Fibroblast of lung (primary cell): ENCODE measurements around the gene UNC79. TPM values are rescaled to one million over a fixed set of nuclear protein-coding genes. Genes with fewer than 3 reads are reported as not detected.
"Not testable (repeated sequence)": the region's sequence is repeated elsewhere in the genome, so short reads cannot be mapped to it uniquely, and the experiment has no call there.

Source experiments
- DNase-seq, 2 donors: peaks; one replicate each; pipeline versions ENCODE4 v3.0.0 to v3.0.0-alpha.2; 2010; ENCODE audit warnings: low read depth in 2 of 2
- H2AFZ ChIP-seq: 2 replicates; pipeline ENCODE4 v1.5.1; 2012; ENCODE audit warnings: low read length, control low read depth, inconsistent platforms
- H3K27ac ChIP-seq: 2 replicates; pipeline ENCODE4 v1.5.1; 2011; ENCODE audit warnings: low read length, control low read depth; ENCODE audit not compliant: insufficient read depth
- H3K27me3 ChIP-seq: 2 replicates; pipeline ENCODE4 v1.5.1; 2011; ENCODE audit warnings: mild to moderate bottlenecking, low read length; ENCODE audit not compliant: control insufficient read depth, insufficient read depth
- H3K36me3 ChIP-seq: 2 replicates; pipeline ENCODE4 v1.5.1; 2011; ENCODE audit warnings: low read length; ENCODE audit not compliant: control insufficient read depth, insufficient read depth
- H3K4me1 ChIP-seq: 2 replicates; pipeline ENCODE4 v1.5.1; 2011; ENCODE audit warnings: low read length; ENCODE audit not compliant: control insufficient read depth, insufficient read depth; ENCODE audit errors: extremely low read depth
- H3K4me2 ChIP-seq: 2 replicates; pipeline ENCODE4 v1.5.1; 2011; ENCODE audit warnings: low read length, control low read depth; ENCODE audit not compliant: insufficient read depth; ENCODE audit errors: extremely low read depth
- H3K4me3 ChIP-seq, 4 experiments: fragments of 200-600 bp in 1 of 4; sonication (generic) in 1 of 4; replicated peaks in 1 of 4; 2 replicates each; pipeline ENCODE4 v1.5.1; 2011 to 2016; ENCODE audit warnings: low read length in 4 of 4, low read depth in 3 of 4, mild to moderate bottlenecking in 3 of 4, control low read depth in 2 of 4, inconsistent platforms in 1 of 4, mixed read lengths in 1 of 4; ENCODE audit not compliant: insufficient read depth in 1 of 4; ENCODE audit errors: control extremely low read depth in 1 of 4
- H3K79me2 ChIP-seq: 2 replicates; pipeline ENCODE4 v1.5.1; 2012; ENCODE audit warnings: mild to moderate bottlenecking, low read length, inconsistent platforms; ENCODE audit not compliant: control insufficient read depth, insufficient read depth
- H3K9ac ChIP-seq: 2 replicates; pipeline ENCODE4 v1.5.1; 2011; ENCODE audit warnings: mild to moderate bottlenecking, low read length, control low read depth; ENCODE audit not compliant: insufficient read depth
- H3K9me3 ChIP-seq: 2 replicates; pipeline ENCODE4 v1.5.1; 2012; ENCODE audit warnings: low read depth, low read length; ENCODE audit not compliant: control insufficient read depth, insufficient read depth
- H4K20me1 ChIP-seq: 2 replicates; pipeline ENCODE4 v1.5.1; 2011; ENCODE audit warnings: low read length; ENCODE audit not compliant: control insufficient read depth, insufficient read depth; ENCODE audit errors: extremely low read depth
- CTCF ChIP-seq, 2 donors: IDR thresholded peaks in 1 of 2; conservative IDR thresholded peaks in 1 of 2; 1 replicate in 1 of 2; 2 replicates in 1 of 2; pipeline ENCODE4 v1.5.1; 2011 to 2012; ENCODE audit warnings: low read length in 2 of 2, control low read depth in 1 of 2, inconsistent platforms in 1 of 2, low read depth in 1 of 2, mild to moderate bottlenecking in 1 of 2
- EZH2 ChIP-seq: IDR thresholded peaks from 2 replicates; pipeline ENCODE4 v1.5.1; 2012; ENCODE audit warnings: low read length, control low read depth, mild to moderate bottlenecking; ENCODE audit errors: missing control alignments
- polyA plus RNA-seq, 2 donors: library from polyadenylated mRNA; depleted of rRNA in 1 of 2; stranded (reverse) in 1 of 2; unstranded in 1 of 2; fragments of >200 nt; gene quantifications; 2 replicates each; pipeline ENCODE4 v1.2.1, GENCODE V29; 2011 to 2012; ENCODE audit warnings: missing spikeins in 1 of 2
- total RNA-seq: library from RNA; depleted of rRNA; stranded (reverse); fragments of >200 nt; gene quantifications from 2 replicates; pipeline ENCODE4 v1.2.1, GENCODE V29; 2014

The UNC79 gene
- total and polyA plus RNA-seq, 2 donors (not counting 1 experiment from before 2014, with no cell fraction given): 0.02 to 0.17 TPM

- H3K27me3 ChIP-seq: no peaks in the 10 kb centered on the region
- H4K20me1 ChIP-seq: no peaks in the 10 kb centered on the region
- H3K9ac ChIP-seq: no peak overlapping the region
- H3K27ac ChIP-seq: no peak overlapping the region
- H3K4me1 ChIP-seq: no peaks in the 10 kb centered on the region
- no peak for DNase-seq
- no peaks in the 10 kb centered on the region for H3K36me3 ChIP-seq
- no peak overlapping the region for H2AFZ ChIP-seq
- TF ChIP-seq EZH2 (no peak), CTCF (conservative IDR thresholded peaks at IDR 0.05 in 1 of 2, IDR thresholded peaks at IDR 0.05 in 1 of 2; ENCODE audit: low read depth in 1 of 2, low read length in 2 of 2) (no peak)
- H3K9me3 ChIP-seq: no peaks in the 10 kb centered on the region
- H3K4me3 ChIP-seq: no peak overlapping the region
- no peak overlapping the region for H3K4me2 ChIP-seq
- H3K79me2 ChIP-seq: no peaks in the 10 kb centered on the region
Measured at GRCh38 chr14:93402951-93403350, 27.8 kb upstream of the UNC79 start.

GRCh38 chr14:93410021-93410420, 20.7 kb upstream of the UNC79 start:
- DNase-seq: no peak
- no peak for TF ChIP-seq CTCF (conservative IDR thresholded peaks at IDR 0.05 in 1 of 2, IDR thresholded peaks at IDR 0.05 in 1 of 2; ENCODE audit: low read depth in 1 of 2, low read length in 2 of 2)
- TF ChIP-seq EZH2: no peak

GRCh38 chr14:93410893-93411292, 19.8 kb upstream of the UNC79 start:
- H3K4me1 ChIP-seq: no peaks in the 10 kb centered on the region
- no peak overlapping the region for H3K9ac ChIP-seq
- no peak overlapping the region for H3K4me2 ChIP-seq
- no peak overlapping the region for H3K27ac ChIP-seq
- TF ChIP-seq EZH2 (no peak), CTCF (conservative IDR thresholded peaks at IDR 0.05 in 1 of 2, IDR thresholded peaks at IDR 0.05 in 1 of 2; ENCODE audit: low read depth in 1 of 2, low read length in 2 of 2) (no peak)
- no peaks in the 10 kb centered on the region for H3K9me3 ChIP-seq
- H3K36me3 ChIP-seq: no peaks in the 10 kb centered on the region
- no peaks in the 10 kb centered on the region for H3K27me3 ChIP-seq
- no peaks in the 10 kb centered on the region for H3K79me2 ChIP-seq
- DNase-seq: no peak
- no peaks in the 10 kb centered on the region for H4K20me1 ChIP-seq
- H3K4me3 ChIP-seq: no peak overlapping the region
- no peak overlapping the region for H2AFZ ChIP-seq

More at GRCh38 chr14:93410021-93410420, 20.7 kb upstream of the UNC79 start:
- no peaks in the 10 kb centered on the region for H3K9me3 ChIP-seq
- no peak overlapping the region for H3K9ac ChIP-seq
- no peaks in the 10 kb centered on the region for H3K79me2 ChIP-seq
- no peaks in the 10 kb centered on the region for H3K4me1 ChIP-seq
- no peak overlapping the region for H3K4me2 ChIP-seq
- H3K4me3 ChIP-seq: no peak overlapping the region
- H4K20me1 ChIP-seq: no peaks in the 10 kb centered on the region
- H2AFZ ChIP-seq: no peak overlapping the region
- no peak overlapping the region for H3K27ac ChIP-seq
- no peaks in the 10 kb centered on the region for H3K27me3 ChIP-seq
- H3K36me3 ChIP-seq: no peaks in the 10 kb centered on the region

DNA sequence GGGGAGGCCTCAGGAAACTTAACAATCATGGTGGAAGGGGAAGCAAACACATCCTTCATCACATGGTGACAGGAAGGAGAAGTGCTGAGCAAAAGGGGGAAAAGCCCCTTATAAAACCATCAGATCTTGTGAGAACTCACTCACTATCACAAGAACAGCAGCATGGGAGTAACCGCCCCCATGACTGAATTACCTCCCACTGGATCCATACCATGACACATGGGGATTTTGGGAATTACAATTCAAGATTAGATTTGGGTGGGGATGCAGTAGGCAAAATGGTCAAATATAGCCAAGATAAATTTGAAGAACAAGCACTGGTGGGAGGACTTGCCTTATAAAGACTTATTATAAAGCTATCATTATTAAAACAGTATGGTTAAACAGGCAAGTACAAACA, 5.6 kb upstream of the UNC79 start:
- not testable (repeated sequence) for H3K79me2 ChIP-seq, H3K27me3 ChIP-seq, H4K20me1 ChIP-seq, H3K4me2 ChIP-seq, H2AFZ ChIP-seq, H3K9ac ChIP-seq, H3K36me3 ChIP-seq, H3K4me1 ChIP-seq, H3K27ac ChIP-seq, H3K9me3 ChIP-seq, H3K4me3 ChIP-seq, DNase-seq
